Activated CD4-positive, alpha-beta T cell treated with anti-CD3 and anti-CD28 coated beads for 1 hour (primary cell): ENCODE data around the gene ISY1.

Experiments used
- DNase-seq: peaks from one replicate; pipeline ENCODE4 v3.0.0-alpha.2; 2020

ISY1 gene

DNA sequence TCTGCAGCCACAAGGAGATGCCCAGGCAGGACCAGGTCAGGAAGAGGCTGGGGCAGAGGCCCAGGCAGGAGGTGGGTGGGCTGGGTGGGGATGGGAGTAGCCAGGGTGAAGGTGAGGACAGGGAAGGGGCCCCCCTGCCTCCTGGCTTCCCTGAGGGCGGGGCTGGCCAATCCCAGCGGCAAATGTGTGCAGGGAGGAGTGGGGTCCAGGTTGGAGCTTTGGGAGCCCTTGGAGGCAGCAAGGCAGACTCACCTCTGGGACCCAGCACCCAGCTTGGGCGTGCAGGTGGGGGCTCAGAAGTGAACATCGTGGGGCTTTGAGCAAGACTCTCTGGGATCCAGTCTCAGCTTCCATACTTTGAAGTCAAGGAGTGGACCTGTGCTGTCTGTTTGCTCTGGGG lies 75.0 kb downstream of the ISY1 start:
- DNase-seq, result no peak

DNA sequence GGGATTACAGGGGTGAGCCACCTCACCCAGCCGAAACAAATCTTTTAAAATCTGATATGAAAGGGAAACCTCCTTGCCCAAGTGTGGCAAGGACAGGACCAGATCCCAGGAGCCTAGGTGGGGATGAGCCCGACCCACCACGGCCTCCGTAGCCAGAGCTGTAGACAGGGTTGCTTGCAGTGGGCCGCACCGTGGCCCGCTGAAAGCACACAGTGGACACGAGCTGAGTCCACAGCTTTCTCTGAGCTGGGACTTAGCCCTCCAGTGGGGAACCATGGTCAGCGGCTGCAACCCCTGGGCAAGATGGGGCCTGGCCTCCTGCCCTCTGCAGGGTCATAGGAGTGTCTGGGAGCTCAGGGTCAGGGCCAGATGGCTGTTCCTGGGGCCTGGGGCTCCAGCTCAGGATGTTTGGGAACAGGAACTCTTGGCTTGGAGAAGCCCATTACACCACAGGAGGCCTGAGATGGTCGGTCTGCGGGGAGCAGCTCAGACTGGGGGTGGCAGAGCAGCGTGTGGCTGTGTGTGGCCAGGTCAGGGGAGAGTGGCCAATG lies 75.6 kb downstream of the ISY1 start:
- DNase-seq, result no peak

DNA sequence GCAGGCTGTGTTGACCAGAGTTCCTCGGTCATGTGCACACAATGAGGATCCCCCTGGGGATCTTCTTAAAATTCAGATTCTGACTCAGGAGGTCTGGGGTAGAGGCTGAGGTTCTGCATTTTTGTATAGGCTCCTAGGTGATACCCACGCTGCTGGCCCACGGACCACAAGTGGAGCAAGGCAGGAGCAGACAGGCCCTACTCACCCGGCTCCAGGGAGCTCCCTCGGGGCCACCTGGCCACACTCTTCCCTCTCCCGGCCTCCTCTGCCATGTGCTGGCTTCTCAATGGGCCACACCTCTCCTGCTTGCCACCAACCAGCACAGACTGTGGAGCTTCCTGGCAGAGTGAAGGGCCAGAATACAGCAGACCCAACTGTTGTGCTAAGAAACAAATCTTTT lies 76.4 kb downstream of the ISY1 start:
- DNase-seq, result no peak

DNA sequence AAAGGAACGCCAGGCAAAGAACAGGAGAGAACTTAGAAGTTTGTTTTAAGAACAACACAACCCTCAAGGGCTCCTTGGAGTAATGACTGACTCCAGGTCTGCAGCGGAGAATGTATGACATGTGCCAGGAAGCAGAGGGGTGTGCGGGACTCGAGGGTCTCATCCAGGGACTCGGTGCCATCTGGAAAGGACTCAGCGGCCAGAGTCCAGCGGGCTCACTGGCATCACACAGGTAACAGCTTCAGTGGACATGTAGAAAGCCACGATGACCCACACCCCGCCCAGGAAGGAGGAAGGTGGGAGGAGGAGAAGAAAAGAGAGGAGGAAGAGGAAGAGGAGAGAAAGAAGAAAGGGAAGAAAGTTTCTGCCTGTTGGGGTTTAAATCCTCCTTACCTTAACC lies 78.8 kb downstream of the ISY1 start:
- DNase-seq, result no peak

DNA sequence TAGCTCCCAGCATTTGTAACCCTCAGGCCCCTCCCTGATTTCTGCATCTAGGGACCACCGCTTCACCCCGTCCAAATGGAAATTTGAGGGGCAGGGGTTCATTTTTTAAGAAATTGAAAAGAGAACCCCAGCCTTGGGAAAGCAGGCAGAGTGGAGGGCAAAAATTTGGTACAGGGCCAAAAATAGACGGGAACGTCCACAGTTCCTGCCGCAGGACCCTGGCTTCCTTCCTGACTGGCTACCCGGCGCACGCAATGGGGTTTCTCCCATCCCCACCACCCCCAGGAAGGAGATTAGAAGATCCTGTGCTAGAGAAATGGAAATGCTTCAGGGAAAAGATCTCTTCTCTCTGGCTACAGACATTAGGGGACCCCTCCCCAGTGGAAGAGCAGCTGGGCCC lies 79.4 kb downstream of the ISY1 start:
- no peak for DNase-seq

DNA sequence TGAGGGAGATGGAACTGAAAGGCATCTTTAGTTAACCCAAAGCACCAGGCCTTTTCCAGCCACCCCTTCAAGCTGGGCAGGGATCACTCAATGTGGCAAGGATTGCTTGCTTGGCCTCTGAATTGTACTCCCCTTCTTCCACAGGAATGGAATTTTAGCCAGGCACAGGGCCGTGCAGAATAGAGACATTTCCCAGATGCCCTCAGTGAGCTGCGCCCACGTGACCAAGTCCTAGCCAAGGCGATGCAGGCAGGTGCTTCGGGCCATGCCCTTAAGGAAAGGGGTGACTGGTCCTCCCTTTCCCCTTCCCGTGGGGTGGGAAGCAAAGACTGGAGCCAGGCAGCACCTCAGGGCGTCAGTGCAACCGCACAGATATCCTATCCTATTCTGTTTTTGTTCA lies 82.4 kb downstream of the ISY1 start:
- no peak for DNase-seq
